ENCODE measurements around the gene RIPOR1. TPM values are rescaled to one million over a fixed set of nuclear protein-coding genes. Genes with fewer than 3 reads are reported as not detected.

The RIPOR1 gene
- total RNA-seq, 1 donor from 2014 or later, result 191 TPM

- Mint-ChIP-seq H3K4me1 (ENCODE audit: low read depth, unreplicated experiment) (peaks cover 8% of the 10 kb centered on the region), H3K4me3 (ENCODE audit: unreplicated experiment) (no peak overlapping the region), H3K36me3 (ENCODE audit: unreplicated experiment) (no peaks in the 10 kb centered on the region), H3K27me3 (ENCODE audit: unreplicated experiment) (no peaks in the 10 kb centered on the region), H3K27ac (ENCODE audit: unreplicated experiment) (no peak overlapping the region), H3K9me3 (ENCODE audit: unreplicated experiment) (no peaks in the 10 kb centered on the region)
- DNase-seq, result no peak
- no peak for TF ChIP-seq CTCF (IDR thresholded peaks at IDR 0.05; ENCODE audit: partially characterized antibody, unreplicated experiment)
Observed at GRCh38 chr16:67593288-67593687, 64.7 kb downstream of the RIPOR1 start.

- H3K27me3 Mint-ChIP-seq (ENCODE audit: unreplicated experiment), result no peaks in the 10 kb centered on the region
- no peak overlapping the region for H3K27ac Mint-ChIP-seq (ENCODE audit: unreplicated experiment)
- H3K4me3 Mint-ChIP-seq (ENCODE audit: unreplicated experiment), result no peak overlapping the region
- no peak for DNase-seq
- H3K9me3 Mint-ChIP-seq (ENCODE audit: unreplicated experiment), result no peaks in the 10 kb centered on the region
- TF ChIP-seq CTCF (IDR thresholded peaks at IDR 0.05; ENCODE audit: partially characterized antibody, unreplicated experiment), result no peak
- H3K4me1 Mint-ChIP-seq (ENCODE audit: low read depth, unreplicated experiment), result peaks cover 8% of the 10 kb centered on the region
- no peaks in the 10 kb centered on the region for H3K36me3 Mint-ChIP-seq (ENCODE audit: unreplicated experiment)
Observed at GRCh38 chr16:67593701-67594100, 65.1 kb downstream of the RIPOR1 start.

GRCh38 chr16:67594256-67594915 is 65.8 kb downstream of the RIPOR1 start:
- DNase-seq, result no peak
- Mint-ChIP-seq H3K27ac (ENCODE audit: unreplicated experiment) (no peak overlapping the region), H3K36me3 (ENCODE audit: unreplicated experiment) (no peaks in the 10 kb centered on the region), H3K4me3 (ENCODE audit: unreplicated experiment) (no peak overlapping the region), H3K9me3 (ENCODE audit: unreplicated experiment) (no peaks in the 10 kb centered on the region), H3K4me1 (ENCODE audit: low read depth, unreplicated experiment) (peaks cover 8% of the 10 kb centered on the region), H3K27me3 (ENCODE audit: unreplicated experiment) (no peaks in the 10 kb centered on the region)
- no peak for TF ChIP-seq CTCF (IDR thresholded peaks at IDR 0.05; ENCODE audit: partially characterized antibody, unreplicated experiment)

- Mint-ChIP-seq H3K9me3 (ENCODE audit: unreplicated experiment) (no peaks in the 10 kb centered on the region), H3K27me3 (ENCODE audit: unreplicated experiment) (no peaks in the 10 kb centered on the region), H3K4me3 (ENCODE audit: unreplicated experiment) (no peak overlapping the region), H3K36me3 (ENCODE audit: unreplicated experiment) (no peaks in the 10 kb centered on the region), H3K4me1 (ENCODE audit: low read depth, unreplicated experiment) (peaks cover 8% of the 10 kb centered on the region), H3K27ac (ENCODE audit: unreplicated experiment) (no peak overlapping the region)
- DNase-seq, result no peak
- no peak for TF ChIP-seq CTCF (IDR thresholded peaks at IDR 0.05; ENCODE audit: partially characterized antibody, unreplicated experiment)
Observed at GRCh38 chr16:67594956-67595355, 66.3 kb downstream of the RIPOR1 start.

Other genes starting within 250 kb of the RIPOR1 start
- 3.4 TPM for gene PLEKHG4, start 249.3 kb upstream of the RIPOR1 start, total RNA-seq (ENCODE audit: unreplicated experiment)
- gene KCTD19, start 202.1 kb upstream of the RIPOR1 start, total RNA-seq (ENCODE audit: unreplicated experiment), result 1.0 TPM
- gene LRRC36, start 202.0 kb upstream of the RIPOR1 start, total RNA-seq (ENCODE audit: unreplicated experiment), result not detected
- gene TPPP3, start 135.3 kb upstream of the RIPOR1 start, total RNA-seq (ENCODE audit: unreplicated experiment), result 21.7 TPM
- gene ZDHHC1, start 112.4 kb upstream of the RIPOR1 start, total RNA-seq (ENCODE audit: unreplicated experiment), result 4.6 TPM
- 6.0 TPM for gene HSD11B2, start 97.7 kb upstream of the RIPOR1 start, total RNA-seq (ENCODE audit: unreplicated experiment)
- gene ATP6V0D1, start 47.7 kb upstream of the RIPOR1 start, total RNA-seq (ENCODE audit: unreplicated experiment), result 111 TPM
- gene AGRP, start 45.3 kb upstream of the RIPOR1 start, total RNA-seq (ENCODE audit: unreplicated experiment), result not detected
- 42.8 TPM for gene CTCF, start 33.7 kb downstream of the RIPOR1 start, total RNA-seq (ENCODE audit: unreplicated experiment)
- gene CARMIL2, start 116.3 kb downstream of the RIPOR1 start, total RNA-seq (ENCODE audit: unreplicated experiment), result 37.1 TPM
- gene ACD, start 131.4 kb downstream of the RIPOR1 start, total RNA-seq (ENCODE audit: unreplicated experiment), result 33.3 TPM
- gene PARD6A, start 132.1 kb downstream of the RIPOR1 start, total RNA-seq (ENCODE audit: unreplicated experiment), result 18.7 TPM
- 19.0 TPM for gene ENKD1, start 137.9 kb downstream of the RIPOR1 start, total RNA-seq (ENCODE audit: unreplicated experiment)
- 3.4 TPM for gene C16orf86, start 138.0 kb downstream of the RIPOR1 start, total RNA-seq (ENCODE audit: unreplicated experiment)
- gene GFOD2, start 190.5 kb downstream of the RIPOR1 start, total RNA-seq (ENCODE audit: unreplicated experiment), result 86.7 TPM

Data from glutamatergic neuron (in vitro differentiated cells).